IPS DF 6.9 (cell line): ENCODE results near the gene SPINK4.

Experiments used
- DNase-seq: peaks from one replicate; pipeline ENCODE4 v3.0.0-alpha.2; 2013; ENCODE audit warnings: low read depth, low spot score
- H3K27ac ChIP-seq: one replicate; pipeline ENCODE4 v1.5.1; 2013; ENCODE audit warnings: low read length, control low read depth
- H3K27me3 ChIP-seq: 2 replicates; pipeline ENCODE4 v1.6.1; 2013; ENCODE audit warnings: mild to moderate bottlenecking, low read length; ENCODE audit not compliant: control insufficient read depth, insufficient read depth
- H3K36me3 ChIP-seq: 2 replicates; pipeline ENCODE4 v1.6.1; 2013; ENCODE audit warnings: low read length; ENCODE audit not compliant: control insufficient read depth, insufficient read depth
- H3K4me1 ChIP-seq: 2 replicates; pipeline ENCODE4 v1.6.1; 2013; ENCODE audit warnings: low read length; ENCODE audit not compliant: control insufficient read depth, insufficient read depth
- H3K4me3 ChIP-seq: 2 replicates; pipeline ENCODE4 v1.5.1; 2013; ENCODE audit warnings: mild to moderate bottlenecking, low read length
- H3K9me3 ChIP-seq: 2 replicates; pipeline ENCODE4 v1.6.1; 2013; ENCODE audit warnings: low read length, inconsistent platforms; ENCODE audit not compliant: control insufficient read depth, insufficient read depth
- WGBS: extraction: QIAGEN DNeasy Blood & Tissue Kit; methylation state at CpG from one replicate; pipeline ENCODE4 v1.1.7; 2013; ENCODE audit warnings: mixed read lengths, missing lambda C conversion rate; ENCODE audit not compliant: insufficient read length, insufficient coverage; 5-methylcytosine and 5-hydroxymethylcytosine counted together

The SPINK4 gene

DNA sequence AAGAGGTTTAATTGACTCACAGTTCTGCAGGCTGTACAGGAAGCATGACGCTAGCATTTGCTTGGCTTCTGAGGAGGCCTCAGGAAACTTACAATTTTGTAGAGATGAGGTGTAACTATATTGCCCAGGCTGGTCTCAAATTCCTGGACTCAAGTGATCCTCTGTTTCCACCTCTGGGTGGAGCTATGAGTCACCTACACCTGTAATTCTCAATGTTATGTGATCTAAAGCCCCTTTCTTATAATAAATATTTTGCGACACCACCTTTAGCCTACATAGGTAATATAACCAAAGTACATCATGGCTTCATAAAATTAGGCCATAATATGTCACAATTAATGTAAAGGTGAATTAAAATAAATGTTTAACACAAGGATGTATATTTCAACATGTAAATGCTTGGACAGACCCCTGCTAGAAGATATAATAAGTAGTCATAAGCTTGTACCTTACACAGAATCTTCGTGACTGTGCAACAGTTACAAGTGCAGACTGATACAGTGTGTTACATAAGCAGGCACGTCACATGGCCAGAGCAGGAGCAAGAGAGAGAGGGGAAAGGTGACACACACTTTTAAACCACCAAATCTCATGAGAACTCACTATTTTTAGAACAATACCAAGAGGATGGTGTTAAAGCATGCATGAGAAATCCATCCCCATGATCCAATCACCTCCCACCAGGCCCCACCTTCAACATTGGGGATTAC lies 29.8 kb upstream of the SPINK4 start:
- Histone ChIP-seq H3K9me3 (no peaks in the 10 kb centered on the region), H3K4me3 (no peak overlapping the region), H3K36me3 (no peaks in the 10 kb centered on the region), H3K27me3 (no peaks in the 10 kb centered on the region), H3K4me1 (no peaks in the 10 kb centered on the region), H3K27ac (no peak overlapping the region)
- no CpG with 5 or more reads among the region's 4 CpGs for WGBS
- no peak for DNase-seq

DNA sequence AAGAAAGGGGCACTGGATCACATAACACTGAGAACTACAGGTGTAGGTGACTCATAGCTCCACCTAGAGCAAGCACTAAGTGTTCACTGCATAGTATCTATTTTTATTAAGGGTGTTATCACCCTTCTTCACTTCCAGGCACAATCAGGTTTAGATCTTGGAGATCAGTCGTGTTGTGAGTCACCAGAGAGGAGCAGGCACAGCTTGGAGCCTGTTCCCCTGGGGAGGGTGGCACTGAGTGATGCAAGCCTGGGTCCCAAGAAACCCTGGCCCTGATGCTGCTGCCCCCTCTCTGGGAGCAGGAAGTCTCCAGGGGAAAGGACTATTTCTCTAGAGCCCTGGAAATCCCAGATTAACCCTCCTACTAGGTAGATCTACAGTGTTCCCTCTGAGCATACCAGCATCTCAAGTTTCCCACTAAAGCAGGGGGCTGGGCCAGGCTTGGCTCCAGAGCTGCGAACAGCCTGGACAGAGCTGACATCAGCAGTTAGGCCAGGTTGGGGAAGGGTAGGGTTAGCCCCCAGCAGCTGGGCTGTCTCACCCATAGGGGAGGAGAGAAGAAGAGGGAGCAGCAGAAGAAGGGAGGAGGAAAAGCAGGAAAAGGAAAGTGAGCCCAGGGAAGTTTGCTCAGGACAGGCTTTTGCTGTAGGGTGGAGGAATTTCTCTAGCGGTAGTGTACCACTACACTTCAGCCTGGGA lies 28.1 kb upstream of the SPINK4 start:
- no peak overlapping the region for H3K4me3 ChIP-seq
- no peak for DNase-seq
- H3K36me3 ChIP-seq = no peaks in the 10 kb centered on the region
- no CpG with 5 or more reads among the region's 3 CpGs for WGBS
- H3K27ac ChIP-seq = no peak overlapping the region
- H3K9me3 ChIP-seq = no peaks in the 10 kb centered on the region
- H3K4me1 ChIP-seq = no peaks in the 10 kb centered on the region
- H3K27me3 ChIP-seq = no peaks in the 10 kb centered on the region

DNA sequence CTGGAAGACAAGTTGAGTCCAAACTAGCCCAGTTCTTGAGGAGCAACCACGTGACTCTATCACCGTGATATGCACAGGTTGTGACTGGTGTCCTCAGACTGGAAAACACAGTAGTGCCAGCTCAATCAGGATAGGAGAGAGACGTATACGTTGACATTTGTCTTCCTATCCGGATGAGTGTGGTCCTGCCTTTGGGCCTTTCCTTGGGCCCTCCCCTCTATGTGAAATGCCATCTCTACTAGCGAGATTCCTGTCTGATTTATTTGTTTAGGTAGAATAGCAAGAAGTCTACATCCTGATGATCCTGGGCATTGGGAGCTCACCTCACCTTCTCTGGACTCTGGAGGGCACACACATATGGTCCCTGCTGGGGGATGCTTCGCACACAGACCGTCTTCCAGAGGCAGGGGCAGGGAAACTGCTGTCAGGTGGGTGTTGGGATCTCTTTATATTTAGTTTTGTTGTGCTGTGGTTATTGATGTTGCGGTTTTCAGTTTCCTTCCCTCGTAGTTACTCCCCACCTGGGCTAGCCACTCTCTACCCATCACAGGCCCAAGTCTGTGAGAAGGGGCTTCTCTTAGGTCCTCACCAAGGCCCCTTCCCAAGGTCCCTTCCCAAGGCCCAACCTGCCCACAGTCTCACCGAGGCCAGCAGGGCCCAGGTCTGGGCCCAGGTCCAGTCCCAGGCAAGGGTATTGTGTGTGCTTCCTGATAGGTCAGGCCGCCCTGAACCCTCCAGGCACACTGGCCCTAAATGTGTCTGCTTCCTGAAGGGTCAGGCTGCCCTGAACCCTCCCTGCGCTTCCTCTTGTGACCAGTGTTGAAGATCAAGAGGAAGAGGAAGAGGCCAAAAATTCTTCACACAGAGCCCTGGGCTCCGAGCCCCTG lies 19.0 kb upstream of the SPINK4 start:
- H3K4me3 ChIP-seq = no peak overlapping the region
- H3K36me3 ChIP-seq = no peaks in the 10 kb centered on the region
- DNase-seq = no peak
- H3K27ac ChIP-seq = no peak overlapping the region
- H3K4me1 ChIP-seq = no peaks in the 10 kb centered on the region
- H3K9me3 ChIP-seq = no peaks in the 10 kb centered on the region
- WGBS = no CpG with 5 or more reads among the region's 14 CpGs
- no peaks in the 10 kb centered on the region for H3K27me3 ChIP-seq

DNA sequence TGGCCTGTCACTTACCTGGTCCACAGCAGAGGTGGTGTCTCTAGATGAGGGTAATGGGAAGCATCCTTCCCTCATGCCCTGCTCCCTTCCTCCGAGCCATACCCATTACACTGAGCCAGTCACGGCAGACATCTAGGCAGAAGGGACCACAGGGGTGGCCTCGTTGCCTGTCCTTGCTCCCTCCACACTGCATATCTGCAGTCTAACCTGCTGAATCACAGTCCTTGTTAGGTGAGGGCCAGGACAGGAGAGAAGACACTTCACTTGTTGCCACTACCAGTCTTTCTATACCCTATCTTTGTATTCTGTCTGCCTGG lies 18.4 kb upstream of the SPINK4 start:
- Histone ChIP-seq H3K9me3 (no peaks in the 10 kb centered on the region), H3K4me1 (no peaks in the 10 kb centered on the region), H3K36me3 (no peaks in the 10 kb centered on the region), H3K27ac (no peak overlapping the region), H3K27me3 (no peaks in the 10 kb centered on the region), H3K4me3 (no peak overlapping the region)
- WGBS = no CpG with 5 or more reads among the region's 3 CpGs
- DNase-seq = no peak

DNA sequence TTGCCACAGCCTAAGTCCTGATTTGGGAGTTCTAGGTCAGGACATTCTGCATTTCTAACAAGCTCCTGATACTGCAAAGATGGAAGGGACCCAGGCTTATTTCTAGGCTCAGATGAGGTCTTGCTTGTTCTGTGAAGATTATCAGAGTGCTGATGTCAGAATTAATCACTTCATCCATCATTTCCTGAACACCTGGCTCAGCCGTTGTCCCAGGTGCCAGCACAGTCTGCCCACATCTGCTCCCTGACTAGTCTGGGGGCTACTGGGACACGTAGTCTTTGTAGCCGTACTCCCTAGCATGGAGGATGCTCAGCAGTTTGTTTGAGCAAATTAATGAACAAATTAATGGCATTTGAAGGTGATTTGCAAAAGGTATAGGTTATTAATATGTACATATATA lies 17.9 kb upstream of the SPINK4 start:
- H3K9me3 ChIP-seq = no peaks in the 10 kb centered on the region
- no peak overlapping the region for H3K4me3 ChIP-seq
- WGBS = no CpG with 5 or more reads among the region's 3 CpGs
- no peak for DNase-seq
- no peaks in the 10 kb centered on the region for H3K4me1 ChIP-seq
- no peaks in the 10 kb centered on the region for H3K36me3 ChIP-seq
- no peaks in the 10 kb centered on the region for H3K27me3 ChIP-seq
- no peak overlapping the region for H3K27ac ChIP-seq

DNA sequence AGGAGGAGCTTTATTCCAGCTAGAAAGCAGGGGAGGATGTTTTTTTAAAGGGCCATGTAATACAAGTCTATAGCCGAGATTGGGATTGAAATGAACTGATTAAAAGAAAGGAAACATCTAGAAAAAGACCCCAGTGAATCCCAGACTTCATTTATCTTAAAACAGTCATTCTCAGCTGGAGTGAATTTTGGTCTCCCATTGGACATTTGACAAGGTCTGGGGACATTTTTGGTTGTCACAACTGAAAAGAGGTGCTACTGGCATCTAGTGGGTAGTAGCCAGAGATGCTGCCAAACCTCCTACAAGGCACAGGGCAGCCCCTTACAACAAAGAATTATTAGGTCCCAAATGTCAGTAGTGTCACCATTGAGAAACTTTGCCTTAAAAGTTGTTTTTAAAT lies 16.3 kb upstream of the SPINK4 start:
- Histone ChIP-seq H3K4me3 (no peak overlapping the region), H3K4me1 (no peaks in the 10 kb centered on the region), H3K27ac (no peak overlapping the region), H3K36me3 (no peaks in the 10 kb centered on the region), H3K9me3 (no peaks in the 10 kb centered on the region), H3K27me3 (no peaks in the 10 kb centered on the region)
- no CpG with 5 or more reads among the region's 1 CpG for WGBS
- no peak for DNase-seq

DNA sequence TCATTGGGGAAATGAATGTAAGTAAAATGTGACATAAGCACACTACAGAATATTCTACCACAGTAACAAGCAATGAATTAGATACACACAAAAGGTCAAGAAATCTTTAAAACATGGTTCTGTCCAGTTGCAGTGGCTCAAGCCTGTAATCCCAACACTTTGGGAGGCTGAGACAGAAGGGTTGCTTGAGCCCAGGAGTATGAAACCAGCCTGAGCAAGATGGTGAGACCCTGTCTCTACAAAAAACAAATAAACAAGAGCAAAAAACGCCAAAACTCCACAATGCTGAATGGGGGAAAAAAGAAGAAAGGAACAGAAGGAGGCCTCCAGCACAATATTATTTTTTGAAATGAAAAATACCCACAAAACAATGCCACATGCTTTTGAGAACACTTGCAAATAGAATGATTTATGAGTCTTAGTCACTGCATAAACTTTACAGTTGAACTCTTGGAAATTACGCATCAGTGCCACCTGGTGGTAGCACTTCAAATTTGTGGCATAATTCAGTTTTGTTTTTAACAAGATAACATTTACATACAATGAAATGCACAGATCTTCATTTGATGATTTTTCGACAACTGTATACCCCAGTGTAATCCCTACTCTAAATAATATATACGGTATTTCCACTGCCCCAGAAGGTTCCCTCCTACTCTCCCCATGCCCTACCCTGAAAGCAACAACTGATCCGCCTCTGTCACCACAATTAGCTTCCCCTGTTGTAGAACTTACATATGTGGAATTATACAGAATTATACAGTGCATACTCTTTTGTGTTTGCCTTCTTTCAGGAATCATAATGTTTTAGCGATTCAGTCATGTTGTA lies 14.4 kb upstream of the SPINK4 start:
- Histone ChIP-seq H3K36me3 (no peaks in the 10 kb centered on the region), H3K4me1 (no peaks in the 10 kb centered on the region), H3K27ac (no peak overlapping the region), H3K4me3 (no peak overlapping the region), H3K9me3 (no peaks in the 10 kb centered on the region), H3K27me3 (no peaks in the 10 kb centered on the region)
- no CpG with 5 or more reads among the region's 6 CpGs for WGBS
- no peak for DNase-seq

DNA sequence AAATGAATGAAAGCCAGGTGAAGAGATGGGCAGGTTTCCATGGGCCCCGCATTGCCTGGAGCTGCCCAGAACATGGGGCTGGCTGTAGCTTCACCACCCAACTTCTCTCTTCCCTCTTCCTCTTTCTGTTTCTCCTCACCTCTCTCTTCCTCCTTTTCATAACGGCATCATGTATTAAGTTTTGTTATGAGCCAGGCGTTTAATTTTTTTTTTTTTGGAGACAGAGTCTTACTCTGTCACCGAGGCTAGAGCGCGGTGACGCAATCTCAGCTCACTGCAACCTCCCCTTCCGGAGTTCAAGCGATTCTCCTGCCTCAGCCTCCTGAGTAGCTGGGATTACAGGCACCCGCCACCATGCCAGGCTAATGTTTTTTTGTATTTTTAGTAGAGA lies 13.0 kb upstream of the SPINK4 start:
- WGBS = no CpG with 5 or more reads among the region's 10 CpGs
- H3K4me1 ChIP-seq = no peaks in the 10 kb centered on the region
- no peak overlapping the region for H3K27ac ChIP-seq

DNA sequence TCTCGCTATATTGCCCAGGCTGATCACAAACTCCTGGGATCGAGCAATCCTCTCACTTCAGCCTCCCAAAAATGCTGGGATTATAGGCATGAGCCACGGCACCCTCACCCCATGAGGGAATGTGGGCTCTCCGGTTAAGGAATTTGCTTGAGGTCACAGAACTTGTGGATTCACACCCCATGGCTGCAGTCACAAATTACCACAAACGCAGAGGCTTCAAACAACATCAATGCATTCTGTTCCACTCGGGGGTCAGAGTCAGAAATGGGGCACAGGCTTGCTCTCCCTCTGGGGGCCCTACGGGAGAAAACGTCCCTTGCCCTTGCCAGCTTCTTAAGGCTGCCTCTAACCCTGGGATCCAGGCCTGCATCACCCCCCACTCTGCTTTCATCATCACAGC lies 12.2 kb upstream of the SPINK4 start:
- no peaks in the 10 kb centered on the region for H3K9me3 ChIP-seq
- no peaks in the 10 kb centered on the region for H3K36me3 ChIP-seq
- DNase-seq = no peak
- no CpG with 5 or more reads among the region's 8 CpGs for WGBS
- H3K4me1 ChIP-seq = no peaks in the 10 kb centered on the region
- no peak overlapping the region for H3K4me3 ChIP-seq
- no peaks in the 10 kb centered on the region for H3K27me3 ChIP-seq
- H3K27ac ChIP-seq = no peak overlapping the region

More for the DNA sequence above, 13.0 kb upstream of the SPINK4 start:
- Histone ChIP-seq H3K36me3 (no peaks in the 10 kb centered on the region), H3K27me3 (no peaks in the 10 kb centered on the region), H3K9me3 (no peaks in the 10 kb centered on the region), H3K4me3 (no peak overlapping the region)
- DNase-seq = no peak

DNA sequence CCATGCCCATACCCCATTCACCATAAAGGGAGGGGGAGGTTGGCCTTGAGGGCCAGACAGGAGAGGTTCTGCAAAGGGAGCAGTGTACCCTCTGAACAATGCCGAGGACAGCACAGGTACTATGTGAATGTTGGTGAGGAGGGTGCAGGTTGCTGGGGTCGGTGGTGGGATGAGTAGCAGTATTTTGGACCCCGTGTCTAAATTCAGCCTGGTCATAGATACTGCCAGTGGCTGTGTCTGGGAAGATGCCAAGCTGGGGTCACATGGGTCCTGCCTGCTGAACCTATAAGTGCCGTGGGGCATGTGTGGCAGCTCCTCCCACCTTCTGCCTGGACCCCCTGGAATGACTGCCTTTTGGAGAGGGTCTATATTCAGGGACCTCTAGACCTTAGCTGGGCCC lies 11.4 kb upstream of the SPINK4 start:
- WGBS = no CpG with 5 or more reads among the region's 4 CpGs
- no peak overlapping the region for H3K4me3 ChIP-seq
- no peak for DNase-seq
- no peaks in the 10 kb centered on the region for H3K9me3 ChIP-seq
- no peaks in the 10 kb centered on the region for H3K36me3 ChIP-seq
- no peaks in the 10 kb centered on the region for H3K4me1 ChIP-seq
- H3K27me3 ChIP-seq = no peaks in the 10 kb centered on the region
- H3K27ac ChIP-seq = no peak overlapping the region
